Stimulated activated CD8-positive, alpha-beta memory T cell treated with anti-CD3 and anti-CD28 coated beads, Interleukin-7, amount 100 ng/mL, for 48 hours (primary cell): ENCODE results near the gene GRID1.
"Not testable (repeated sequence)": the region's sequence is repeated elsewhere in the genome, so short reads cannot be mapped to it uniquely, and the experiment has no call there.

Experiments
- DNase-seq, 2 donors: peaks; one replicate each; pipeline ENCODE4 v3.0.0-alpha.2; 2020; ENCODE audit warnings: low read depth in 1 of 2; ENCODE audit errors: extremely low read depth in 1 of 2

Gene GRID1

GRCh38 chr10:86053675-86054074, 312.9 kb downstream of the GRID1 start:
- no peak for DNase-seq

- no peak for DNase-seq
Observed at GRCh38 chr10:86051586-86051985, 315.0 kb downstream of the GRID1 start.

- no peak for DNase-seq
Observed at GRCh38 chr10:86049442-86049841, 317.2 kb downstream of the GRID1 start.

GRCh38 chr10:86048973-86049372, 317.6 kb downstream of the GRID1 start:
- DNase-seq = no peak

DNA sequence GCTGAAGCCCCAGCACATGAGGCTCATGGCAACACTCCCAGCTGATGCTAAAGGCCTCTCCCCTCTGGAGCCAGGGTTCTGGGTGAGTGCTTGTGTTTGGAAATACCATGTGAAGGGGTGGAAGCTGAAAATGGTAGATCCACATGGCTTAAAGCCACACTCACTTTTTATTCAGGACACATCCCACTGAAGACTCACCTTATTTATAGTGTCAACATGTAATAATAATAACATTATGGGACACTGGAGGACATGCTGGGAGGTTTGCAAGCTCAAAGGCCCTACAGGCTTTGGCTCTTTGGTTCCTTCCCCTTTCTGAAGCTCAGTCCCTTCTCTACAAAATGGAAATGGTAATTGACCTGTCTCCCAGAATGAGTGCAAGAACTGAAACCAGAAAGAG, 318.0 kb downstream of the GRID1 start:
- DNase-seq = no peak

GRCh38 chr10:86047588-86047987, 319.0 kb downstream of the GRID1 start:
- peak in 1 of 2 donors; percentile 10 for DNase-seq

DNA sequence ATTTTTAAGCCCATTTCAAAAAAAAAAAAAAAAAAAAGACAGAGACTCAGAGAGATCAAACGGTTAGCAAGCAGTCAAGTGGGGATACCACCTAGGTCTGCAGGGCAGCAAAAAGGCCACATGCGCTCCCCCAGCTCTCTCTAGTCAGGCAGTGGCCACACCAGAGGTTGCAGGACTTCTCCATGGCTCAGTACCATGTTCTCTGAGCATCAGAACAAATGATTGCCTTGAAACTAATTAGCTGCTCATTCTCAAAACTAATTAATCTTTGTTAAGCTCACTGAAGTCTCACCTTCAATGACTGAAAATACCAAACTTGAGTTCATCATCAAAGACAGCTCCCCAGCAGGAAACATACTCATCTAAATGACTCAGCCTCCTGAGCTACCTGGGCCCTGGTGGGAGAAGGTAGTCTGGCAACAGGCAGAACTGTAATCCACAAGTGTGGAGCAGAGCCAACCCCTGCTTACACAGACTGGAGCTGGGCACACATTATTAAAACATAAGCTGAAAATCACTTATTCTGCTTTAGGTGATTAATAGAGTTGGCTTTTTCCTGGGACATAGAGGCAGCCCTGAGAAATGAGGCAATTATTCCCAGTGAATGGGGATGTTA, 319.6 kb downstream of the GRID1 start:
- DNase-seq = peak in 1 of 2 donors; percentile 12

- DNase-seq = no peak
Observed at GRCh38 chr10:86045896-86046295, 320.7 kb downstream of the GRID1 start.

DNA sequence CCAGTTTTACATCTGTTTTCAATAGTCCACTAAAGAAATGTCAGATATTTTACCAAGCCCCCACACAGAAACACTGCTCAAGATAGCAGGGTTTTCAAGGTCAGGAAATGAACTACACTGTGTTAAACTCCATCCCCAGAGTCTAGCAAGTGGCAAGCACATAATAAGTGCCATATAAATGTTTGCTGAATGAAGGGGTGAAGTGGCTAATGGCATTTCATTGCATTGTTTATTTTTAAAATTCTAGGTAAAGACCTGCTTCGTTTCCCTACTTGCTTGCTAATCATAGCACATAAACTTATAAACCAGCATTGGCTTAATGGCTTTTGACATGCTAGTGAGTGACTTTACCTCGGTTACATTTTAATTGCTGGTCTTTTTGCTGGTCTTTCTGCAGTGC, 322.6 kb downstream of the GRID1 start:
- no peak for DNase-seq

DNA sequence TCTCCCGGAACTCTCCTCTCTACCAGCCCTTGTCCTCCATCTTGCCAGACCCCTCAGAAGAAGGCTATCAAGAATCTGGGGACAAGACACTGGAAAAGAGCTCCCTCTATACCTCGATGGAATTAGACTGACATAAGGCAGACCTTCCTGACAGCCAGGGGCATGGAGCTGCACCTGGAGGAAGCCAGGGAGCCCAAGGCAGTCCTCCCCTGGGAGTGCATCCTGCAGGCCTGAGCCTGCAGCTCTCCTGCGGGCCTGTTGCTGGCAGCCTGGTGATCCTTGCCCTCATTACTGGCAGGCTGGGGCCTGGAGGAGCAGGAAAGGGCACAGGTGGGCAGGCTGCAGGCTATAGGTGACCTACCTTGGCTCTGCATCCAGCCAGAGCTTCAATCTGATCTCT, 323.4 kb downstream of the GRID1 start:
- no peak for DNase-seq

DNA sequence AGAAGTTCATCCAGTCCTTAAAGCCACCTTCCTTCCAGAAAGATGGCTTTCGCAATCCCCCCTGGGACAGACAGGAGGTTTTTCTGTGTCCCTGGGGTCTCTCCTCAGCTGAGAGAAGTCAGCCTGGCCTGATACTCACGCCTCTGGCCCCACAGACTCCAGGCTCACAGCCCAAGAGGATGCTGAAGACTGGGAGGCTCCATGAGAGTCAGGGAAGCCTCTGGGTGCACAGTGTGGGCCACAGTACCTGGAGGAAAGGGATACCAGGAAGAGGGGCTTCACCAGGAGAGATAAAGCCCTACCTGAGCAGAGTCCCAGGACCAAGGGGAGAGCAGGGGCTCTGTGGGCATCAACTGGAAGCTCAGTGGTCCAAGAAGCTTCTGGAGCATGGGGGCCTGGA, 324.4 kb downstream of the GRID1 start:
- no peak for DNase-seq

DNA sequence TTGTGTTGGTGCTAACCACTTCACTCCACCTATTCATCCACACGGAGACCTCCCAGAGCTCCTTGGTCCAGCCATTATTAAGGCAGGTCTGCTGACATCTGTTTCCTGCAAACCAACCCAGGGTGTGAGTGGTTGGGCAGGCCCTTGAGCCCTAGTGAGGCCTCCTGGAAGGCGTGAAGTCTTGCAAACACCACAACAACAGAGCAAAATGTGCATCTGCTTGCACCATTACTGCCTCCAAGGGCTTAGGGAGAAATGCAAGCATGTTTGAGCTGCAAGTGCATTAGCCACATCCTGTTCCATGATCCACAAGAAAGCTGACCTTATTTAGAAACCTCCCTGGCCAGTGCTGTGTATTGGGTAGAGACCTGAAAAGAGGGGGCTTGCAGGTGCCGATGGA, 325.5 kb downstream of the GRID1 start:
- DNase-seq = no peak

DNA sequence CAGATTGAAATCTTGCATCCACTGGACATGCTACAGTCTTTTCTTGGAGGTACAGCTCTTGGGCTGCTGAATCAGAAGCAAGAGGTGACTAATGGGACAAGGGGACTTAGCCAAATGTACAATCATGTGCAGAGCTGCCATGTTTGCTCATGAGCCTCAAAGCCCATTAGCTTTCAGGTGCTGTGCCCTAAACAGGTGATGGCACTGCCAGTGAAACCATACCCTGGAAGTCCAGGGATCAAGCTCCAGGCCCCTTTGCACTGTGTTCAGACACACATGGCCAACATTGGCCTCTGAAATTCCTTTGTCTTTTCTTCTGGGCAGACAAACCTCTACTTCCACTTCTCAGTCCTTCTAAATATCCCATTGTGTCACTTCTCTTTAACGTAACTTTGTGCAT, 328.2 kb downstream of the GRID1 start:
- DNase-seq = no peak

DNA sequence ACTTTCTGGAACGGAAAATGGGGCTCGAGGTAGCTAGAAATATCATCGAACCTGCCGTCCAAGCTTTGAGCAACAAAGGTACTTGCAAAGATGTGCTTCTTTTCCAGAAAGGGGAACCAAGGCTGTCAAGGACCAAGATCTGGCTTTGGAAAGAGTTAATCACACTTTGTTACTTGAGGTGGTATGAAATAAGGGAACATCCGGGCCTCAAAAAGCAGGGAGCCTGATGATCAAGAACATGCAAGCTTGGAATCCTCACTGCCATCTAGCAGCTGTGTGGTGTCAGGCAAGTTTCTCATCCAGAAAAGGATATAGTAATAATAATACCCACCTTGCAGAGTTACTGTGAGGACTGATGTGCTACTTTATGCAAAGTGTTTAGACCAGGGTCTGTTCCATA, 329.5 kb downstream of the GRID1 start:
- DNase-seq = no peak

DNA sequence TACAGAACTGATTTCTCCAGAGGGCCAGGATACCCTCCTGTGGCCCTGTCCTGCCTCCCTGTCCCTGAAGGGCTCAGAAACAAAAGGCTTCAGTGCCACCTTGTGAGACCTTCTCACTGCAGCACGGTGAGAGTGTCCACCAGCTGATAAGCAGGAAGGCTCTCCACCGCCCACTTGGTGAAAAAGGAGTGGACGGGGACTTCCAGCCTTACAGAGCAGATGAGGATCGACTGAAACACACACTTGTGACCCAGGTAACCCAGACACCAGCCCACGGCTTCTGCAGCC, 330.1 kb downstream of the GRID1 start:
- DNase-seq = no peak

DNA sequence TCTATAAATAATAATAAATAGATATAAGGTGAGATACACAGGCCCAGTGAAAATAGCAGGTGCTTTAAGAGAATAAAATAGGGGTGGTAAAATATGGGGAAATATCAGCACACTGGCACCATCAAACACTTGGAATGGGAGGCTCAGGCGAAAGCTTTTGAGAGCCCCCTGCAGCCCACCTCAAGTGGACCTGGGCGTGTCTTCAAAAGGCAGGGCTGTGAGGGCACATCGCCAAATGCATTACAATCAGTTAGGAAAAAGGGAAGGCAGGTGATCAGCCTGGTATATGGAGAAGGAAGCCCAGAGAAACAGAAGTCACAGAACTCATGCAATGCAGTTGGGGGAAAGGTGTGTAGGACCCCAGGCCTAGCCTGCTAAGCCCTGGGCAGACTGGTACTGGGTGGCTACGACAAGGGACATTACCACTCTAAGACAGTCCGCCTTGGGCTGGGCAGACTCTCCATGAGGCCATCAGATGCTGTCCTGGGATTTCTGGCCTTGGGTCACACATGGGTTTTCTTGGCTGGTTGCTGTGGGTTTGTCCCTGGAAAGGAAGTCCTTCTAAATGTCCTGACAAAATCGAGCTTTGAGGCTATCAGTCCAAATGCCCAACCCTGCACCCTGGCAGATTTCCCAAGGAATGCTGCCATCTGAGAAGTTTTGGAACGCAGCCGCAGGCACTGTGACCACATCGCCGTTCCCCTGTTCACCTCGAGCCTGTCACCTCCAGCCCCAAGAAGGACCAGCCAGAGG, 330.6 kb downstream of the GRID1 start:
- no peak for DNase-seq

DNA sequence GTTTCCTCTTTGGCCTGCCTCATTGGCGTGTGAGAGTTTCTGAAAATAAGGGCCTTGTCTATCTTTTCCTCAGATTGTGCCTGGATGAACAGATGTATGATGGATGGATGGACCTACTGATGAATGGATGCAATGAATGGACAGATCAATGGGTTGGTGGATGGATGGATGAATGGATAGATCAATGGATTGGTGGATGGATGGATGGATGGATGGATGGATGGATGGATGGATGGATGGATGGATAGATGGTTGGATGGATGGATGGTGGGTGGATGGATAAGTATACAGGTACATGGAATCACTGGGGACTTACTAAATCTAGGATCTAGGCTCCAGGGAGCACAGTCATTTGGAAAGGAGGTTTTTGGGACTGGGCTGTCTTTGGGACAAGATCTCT, 331.9 kb downstream of the GRID1 start:
- no peak for DNase-seq

DNA sequence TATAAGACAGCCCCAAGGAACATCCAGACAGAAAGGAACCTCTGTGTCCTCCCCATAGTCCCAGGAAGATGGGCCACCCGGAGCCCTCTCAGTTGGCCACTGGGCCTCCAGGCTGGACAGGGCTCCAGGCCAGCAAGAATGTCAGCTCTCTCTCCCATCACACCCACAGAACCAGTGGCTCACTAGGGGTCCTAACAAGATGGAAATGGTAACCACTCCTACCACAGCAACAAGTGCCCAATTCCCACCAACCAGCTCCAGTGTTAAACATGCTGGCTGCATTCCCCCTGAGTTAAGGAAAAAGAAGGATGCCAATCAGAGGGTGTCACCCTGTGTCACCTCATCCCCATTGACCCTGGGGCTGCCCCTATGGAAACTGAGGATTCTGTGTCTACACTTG, 333.0 kb downstream of the GRID1 start:
- DNase-seq = no peak

DNA sequence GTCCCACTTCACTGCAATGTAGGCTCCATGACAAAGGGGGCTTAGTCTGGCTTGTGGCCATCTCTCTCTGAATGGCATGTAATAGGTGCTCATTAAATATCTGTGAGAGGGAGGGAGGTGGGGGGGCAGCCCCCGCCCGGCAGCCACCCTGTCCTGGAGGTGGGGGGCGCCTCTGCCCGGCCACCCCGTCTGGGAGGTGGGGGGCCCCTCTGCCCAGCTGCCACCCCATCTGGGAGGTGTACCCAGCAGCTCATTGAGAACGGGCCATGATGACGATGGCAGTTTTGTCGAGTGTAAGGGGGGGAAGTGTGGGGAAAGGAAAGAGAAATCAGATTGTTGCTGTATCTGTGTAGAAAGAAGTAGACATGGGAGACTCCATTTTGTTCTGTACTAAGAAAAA, 334.5 kb downstream of the GRID1 start:
- not testable (repeated sequence) for DNase-seq

- no peak for DNase-seq
Observed at GRCh38 chr10:86030312-86030711, 336.3 kb downstream of the GRID1 start.

DNA sequence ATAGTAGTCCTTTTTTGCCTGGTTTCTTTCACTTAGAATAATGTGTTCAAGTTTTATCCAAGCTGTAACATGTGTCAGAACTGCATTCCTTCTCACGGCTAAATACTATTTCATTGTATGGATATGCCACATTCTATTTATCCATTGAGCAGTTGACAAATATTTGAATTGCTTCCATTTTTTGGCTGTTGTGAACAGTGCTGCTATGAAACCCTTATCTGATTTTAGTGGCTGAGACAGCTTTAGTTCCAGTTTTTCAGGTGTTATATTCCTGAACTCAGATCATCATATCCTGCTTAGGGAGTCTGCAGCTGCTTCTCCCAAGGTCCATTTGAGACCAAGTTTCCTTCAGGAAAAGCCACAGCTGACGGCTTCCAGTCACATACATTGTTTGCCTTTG, 339.2 kb downstream of the GRID1 start:
- DNase-seq = no peak

- no peak for DNase-seq
Observed at GRCh38 chr10:86025509-86025908, 341.1 kb downstream of the GRID1 start.
